HepG2 (cell line): ENCODE results near the gene ANKS1B. TPM values are rescaled to one million over a fixed set of nuclear protein-coding genes. Genes with fewer than 3 reads are reported as not detected.

Experiments used
- ATAC-seq: fragments of 200-7000 bp; cut with Tn5 transposase; 3 replicates; pipeline ENCODE4 v1.9.1; 2020; ENCODE audit warnings: mild to moderate bottlenecking, moderate library complexity
- BruUV-seq: library from RNA; stranded (reverse); fragments of 400-500 nt; replicated peaks from 2 replicates; lab custom pipeline; 2021; lab: Mats Ljungman, UMichigan
- CTCF ChIA-PET: fragments of 300-600 bp; formaldehyde crosslinking; extraction: SDS; loops from one replicate; lab custom pipeline; 2021; ENCODE audit warnings: low total read pairs, inconsistent platforms, low intra/inter-chr PET ratio; lab: Yijun Ruan, JAX
- POLR2A ChIA-PET: fragments of 350-600 bp; sonication (Branson Sonifier 250); formaldehyde crosslinking; loops from one replicate; lab custom pipeline; 2020; ENCODE audit warnings: antibody characterized with exemption, inconsistent platforms; lab: Yijun Ruan, JAX
- DNase-seq: peaks from one replicate; pipeline ENCODE4 v3.0.0-alpha.2; 2015; ENCODE audit warnings: low spot score
- FAIRE-seq: peaks from 3 replicates; lab custom pipeline; 2011; peaks lifted over from hg19 to GRCh38; lab: Jason Lieb, UNC
- H2AFZ ChIP-seq: one replicate; pipeline ENCODE4 v1.6.1; 2011; ENCODE audit warnings: low read length, inconsistent platforms
- H3K27ac ChIP-seq: fragments of 300-600 bp; 3 replicates; pipeline ENCODE4 v1.8.0; 2011; ENCODE audit warnings: mixed run types, mild to moderate bottlenecking, mixed read lengths, low read length, inconsistent platforms; ENCODE audit not compliant: insufficient read depth; ENCODE audit errors: extremely low read length
- H3K27me3 ChIP-seq, 2 experiments: fragments of 200-600 bp in 1 of 2; 2 replicates in 1 of 2; 3 replicates in 1 of 2; pipeline versions ENCODE4 v1.6.0 to v1.8.0; 2011; ENCODE audit warnings: low read length in 2 of 2, mild to moderate bottlenecking in 2 of 2, moderate library complexity in 2 of 2, inconsistent platforms in 1 of 2; ENCODE audit not compliant: insufficient read depth in 2 of 2, control insufficient read depth in 1 of 2
- H3K36me3 ChIP-seq, 2 experiments: fragments of 200-600 bp in 1 of 2; replicated peaks in 1 of 2; 2 replicates in 1 of 2; 3 replicates in 1 of 2; pipeline versions ENCODE4 v1.5.1 to v1.8.0; 2011; ENCODE audit warnings: low read length in 2 of 2, inconsistent platforms in 1 of 2; ENCODE audit not compliant: insufficient read depth in 2 of 2, control insufficient read depth in 1 of 2
- H3K4me1 ChIP-seq: 2 replicates; pipeline ENCODE4 v1.5.1; 2012; ENCODE audit warnings: low read length, inconsistent platforms; ENCODE audit not compliant: insufficient read depth
- H3K4me2 ChIP-seq: 2 replicates; pipeline ENCODE4 v1.6.0; 2011; ENCODE audit warnings: low read depth, low read length, inconsistent platforms
- H3K4me3 ChIP-seq, 3 experiments: fragments of 200-600 bp in 1 of 3; sonication (generic), shearing (Covaris generic) in 1 of 3; replicated peaks in 1 of 3; 2 replicates each; pipeline ENCODE4 v1.5.1; 2011 to 2016; ENCODE audit warnings: low read length in 3 of 3, inconsistent platforms in 2 of 3, low read depth in 2 of 3, mild to moderate bottlenecking in 2 of 3, control low read depth in 1 of 3, mixed read lengths in 1 of 3; ENCODE audit not compliant: insufficient read depth in 1 of 3
- H3K79me2 ChIP-seq: one replicate; pipeline ENCODE4 v1.6.1; 2011; ENCODE audit warnings: low read length, inconsistent platforms; ENCODE audit not compliant: insufficient read depth
- H3K9ac ChIP-seq: 2 replicates; pipeline ENCODE4 v1.6.0; 2011; ENCODE audit warnings: mild to moderate bottlenecking, low read depth, low read length, inconsistent platforms; ENCODE audit not compliant: insufficient read depth
- H3K9me3 ChIP-seq: 2 replicates; pipeline ENCODE4 v1.5.1; 2012; ENCODE audit warnings: mild to moderate bottlenecking, low read length
- H4K20me1 ChIP-seq: 2 replicates; pipeline ENCODE4 v1.6.0; 2011; ENCODE audit warnings: inconsistent platforms, mild to moderate bottlenecking, low read length, moderate library complexity; ENCODE audit not compliant: insufficient read depth
- MEF2D ChIP-seq: sonication (generic); formaldehyde crosslinking; IDR thresholded peaks from 2 replicates; pipeline ENCODE4 v1.5.1; 2020; ENCODE audit warnings: mild to moderate bottlenecking, missing genetic modification reagents
- THYN1 ChIP-seq: sonication (generic); formaldehyde crosslinking; IDR thresholded peaks from 2 replicates; pipeline ENCODE4 v1.8.1; 2023; ENCODE audit warnings: low read depth, mild to moderate bottlenecking, moderate library complexity, missing genetic modification reagents, borderline replicate concordance
- WGBS: methylation state at CpG from one replicate; pipeline ENCODE4 v1.1.6; 2017; ENCODE audit warnings: low lambda C conversion rate; 5-methylcytosine and 5-hydroxymethylcytosine counted together
- in situ Hi-C: cut with HindIII; loops from 2 replicates; pipeline ENCODE4 v1.10.0; 2017; ENCODE audit warnings: low pct_unique_long_range_greater_than_20kb; ENCODE audit not compliant: extremely low pct_ligation_motif_present
- intact Hi-C: fragments of 100-400 bp; cut with micrococcal nuclease; formaldehyde crosslinking; loops from one replicate; pipeline ENCODE4 v1.10.0; 2022; ENCODE audit not compliant: unreplicated experiment
- polyA plus RNA-seq, 8 experiments: library from polyadenylated mRNA; depleted of rRNA in 3 of 8; stranded (reverse) in 7 of 8; unstranded in 1 of 8; fragments of >200 nt; fragmentation: Illumina TruSeq in 4 of 8; extraction: Trizol in 4 of 8; gene quantifications; 2 replicates each; pipeline versions ENCODE4 v1.2.1 to v1.2.3, GENCODE V29; 2011 to 2016; ENCODE audit warnings: low read depth in 4 of 8, missing spikeins in 1 of 8, mixed read lengths in 1 of 8; ENCODE audit not compliant: insufficient read depth in 1 of 8
- total RNA-seq, 5 experiments: library from RNA; depleted of rRNA; stranded (reverse); fragments of >200 nt; fragmentation: Illumina TruSeq; extraction: Trizol; gene quantifications; 2 replicates each; pipeline ENCODE4 v1.2.3, GENCODE V29; 2016; ENCODE audit warnings: low read depth in 1 of 5
- TF ChIP-seq, protein P1 (sequence below): sonication (generic); formaldehyde crosslinking; IDR thresholded peaks from 2 replicates; pipeline ENCODE4 v1.4.0; 2020; ENCODE audit warnings: missing genetic modification reagents
- TF ChIP-seq, protein P2 (sequence below): sonication (generic); formaldehyde crosslinking; conservative IDR thresholded peaks from 2 replicates; pipeline ENCODE4 v1.8.0; 2022; ENCODE audit warnings: missing genetic modification reagents

Gene ANKS1B
- total and polyA plus RNA-seq, 2 of the 13 experiments (the other 11 are each of a cell fraction or from before 2014, with no cell fraction given): 0.15 TPM; not detected in 1

DNA sequence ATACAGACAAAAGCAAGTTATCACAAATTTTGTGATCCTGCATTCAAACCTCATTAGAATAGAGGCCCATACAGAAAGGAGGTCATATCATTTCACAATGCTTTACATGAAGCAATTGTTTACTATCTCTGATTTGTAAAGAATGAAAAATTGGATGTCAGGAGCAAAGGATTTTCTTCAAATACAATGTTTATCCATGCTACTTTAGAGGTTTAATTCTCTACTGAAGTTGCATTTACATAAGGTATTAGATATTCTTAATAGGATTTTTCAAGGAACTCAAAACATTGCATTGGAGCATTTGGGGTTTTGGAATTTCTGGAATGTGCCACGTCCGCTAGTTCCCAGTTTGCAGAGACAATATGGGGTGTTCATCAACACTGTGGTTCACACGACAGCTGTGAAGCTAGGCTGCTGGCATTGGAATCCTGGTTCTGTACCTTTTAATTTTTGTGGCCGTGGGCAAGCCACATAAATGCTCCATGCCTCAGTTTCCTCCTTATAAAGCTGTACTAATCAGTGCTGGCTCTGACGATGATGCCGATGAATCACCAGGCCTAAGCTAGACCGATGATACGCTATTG, 1164.8 kb downstream of the ANKS1B start (continued):
- TF ChIP-seq, protein P1, sequence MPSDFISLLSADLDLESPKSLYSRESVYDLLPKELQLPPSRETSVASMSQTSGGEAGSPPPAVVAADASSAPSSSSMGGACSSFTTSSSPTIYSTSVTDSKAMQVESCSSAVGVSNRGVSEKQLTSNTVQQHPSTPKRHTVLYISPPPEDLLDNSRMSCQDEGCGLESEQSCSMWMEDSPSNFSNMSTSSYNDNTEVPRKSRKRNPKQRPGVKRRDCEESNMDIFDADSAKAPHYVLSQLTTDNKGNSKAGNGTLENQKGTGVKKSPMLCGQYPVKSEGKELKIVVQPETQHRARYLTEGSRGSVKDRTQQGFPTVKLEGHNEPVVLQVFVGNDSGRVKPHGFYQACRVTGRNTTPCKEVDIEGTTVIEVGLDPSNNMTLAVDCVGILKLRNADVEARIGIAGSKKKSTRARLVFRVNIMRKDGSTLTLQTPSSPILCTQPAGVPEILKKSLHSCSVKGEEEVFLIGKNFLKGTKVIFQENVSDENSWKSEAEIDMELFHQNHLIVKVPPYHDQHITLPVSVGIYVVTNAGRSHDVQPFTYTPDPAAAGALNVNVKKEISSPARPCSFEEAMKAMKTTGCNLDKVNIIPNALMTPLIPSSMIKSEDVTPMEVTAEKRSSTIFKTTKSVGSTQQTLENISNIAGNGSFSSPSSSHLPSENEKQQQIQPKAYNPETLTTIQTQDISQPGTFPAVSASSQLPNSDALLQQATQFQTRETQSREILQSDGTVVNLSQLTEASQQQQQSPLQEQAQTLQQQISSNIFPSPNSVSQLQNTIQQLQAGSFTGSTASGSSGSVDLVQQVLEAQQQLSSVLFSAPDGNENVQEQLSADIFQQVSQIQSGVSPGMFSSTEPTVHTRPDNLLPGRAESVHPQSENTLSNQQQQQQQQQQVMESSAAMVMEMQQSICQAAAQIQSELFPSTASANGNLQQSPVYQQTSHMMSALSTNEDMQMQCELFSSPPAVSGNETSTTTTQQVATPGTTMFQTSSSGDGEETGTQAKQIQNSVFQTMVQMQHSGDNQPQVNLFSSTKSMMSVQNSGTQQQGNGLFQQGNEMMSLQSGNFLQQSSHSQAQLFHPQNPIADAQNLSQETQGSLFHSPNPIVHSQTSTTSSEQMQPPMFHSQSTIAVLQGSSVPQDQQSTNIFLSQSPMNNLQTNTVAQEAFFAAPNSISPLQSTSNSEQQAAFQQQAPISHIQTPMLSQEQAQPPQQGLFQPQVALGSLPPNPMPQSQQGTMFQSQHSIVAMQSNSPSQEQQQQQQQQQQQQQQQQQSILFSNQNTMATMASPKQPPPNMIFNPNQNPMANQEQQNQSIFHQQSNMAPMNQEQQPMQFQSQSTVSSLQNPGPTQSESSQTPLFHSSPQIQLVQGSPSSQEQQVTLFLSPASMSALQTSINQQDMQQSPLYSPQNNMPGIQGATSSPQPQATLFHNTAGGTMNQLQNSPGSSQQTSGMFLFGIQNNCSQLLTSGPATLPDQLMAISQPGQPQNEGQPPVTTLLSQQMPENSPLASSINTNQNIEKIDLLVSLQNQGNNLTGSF: no peak

DNA sequence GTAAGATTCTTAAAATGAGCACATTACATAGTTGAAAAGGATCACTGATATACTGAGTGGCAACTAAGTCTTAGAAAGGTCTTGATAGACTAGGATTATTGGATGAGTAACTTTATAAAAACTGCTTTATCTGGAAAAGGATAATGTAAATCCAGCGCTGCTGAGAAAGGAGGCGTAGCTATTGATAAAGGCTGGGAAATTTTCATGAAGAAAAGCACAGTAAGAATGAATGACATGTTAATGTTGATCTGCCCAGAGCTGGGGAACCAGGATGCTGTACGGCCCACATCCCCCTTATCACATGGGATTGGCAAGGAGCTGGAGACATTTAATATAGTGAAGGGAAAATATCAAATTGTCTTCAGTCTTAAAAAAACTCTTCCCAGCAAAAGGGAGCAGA, 1165.7 kb downstream of the ANKS1B start:
- Histone ChIP-seq H3K9me3 (no peaks in the 10 kb centered on the region), H2AFZ (no peak overlapping the region), H3K79me2 (no peaks in the 10 kb centered on the region), H3K27ac (no peak overlapping the region), H3K4me2 (no peak overlapping the region), H3K4me1 (0 out of 2 replicates have a peak, but pooled peaks cover 8% of the 10 kb centered on the region), H3K27me3 (peaks cover 2% of the 10 kb centered on the region in 2 experiments; a peak in 2 of 5 replicates), H3K4me3 (no peak overlapping the region), H4K20me1 (no peaks in the 10 kb centered on the region), H3K9ac (no peak overlapping the region), H3K36me3 (no peaks in the 10 kb centered on the region)
- POLR2A ChIA-PET: no interaction called here
- in situ Hi-C loops (no loop called here), intact Hi-C loops (no loop called here)
- FAIRE-seq (no peak), ATAC-seq (no peak), DNase-seq (no peak)
- TF ChIP-seq, protein P2, sequence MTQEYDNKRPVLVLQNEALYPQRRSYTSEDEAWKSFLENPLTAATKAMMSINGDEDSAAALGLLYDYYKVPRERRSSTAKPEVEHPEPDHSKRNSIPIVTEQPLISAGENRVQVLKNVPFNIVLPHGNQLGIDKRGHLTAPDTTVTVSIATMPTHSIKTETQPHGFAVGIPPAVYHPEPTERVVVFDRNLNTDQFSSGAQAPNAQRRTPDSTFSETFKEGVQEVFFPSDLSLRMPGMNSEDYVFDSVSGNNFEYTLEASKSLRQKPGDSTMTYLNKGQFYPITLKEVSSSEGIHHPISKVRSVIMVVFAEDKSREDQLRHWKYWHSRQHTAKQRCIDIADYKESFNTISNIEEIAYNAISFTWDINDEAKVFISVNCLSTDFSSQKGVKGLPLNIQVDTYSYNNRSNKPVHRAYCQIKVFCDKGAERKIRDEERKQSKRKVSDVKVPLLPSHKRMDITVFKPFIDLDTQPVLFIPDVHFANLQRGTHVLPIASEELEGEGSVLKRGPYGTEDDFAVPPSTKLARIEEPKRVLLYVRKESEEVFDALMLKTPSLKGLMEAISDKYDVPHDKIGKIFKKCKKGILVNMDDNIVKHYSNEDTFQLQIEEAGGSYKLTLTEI (CRISPR knock-in tag): no peak
- TF ChIP-seq MEF2D (CRISPR knock-in tag): no peak
- TF ChIP-seq THYN1 (CRISPR knock-in tag): no peak
- CTCF ChIA-PET: no interaction called here
- WGBS: 26% methylated on average over 3 of the region's 3 CpGs
- no TSS peak for BruUV-seq
